SK-N-SH treated with all-trans-retinoic acid at 6 μM for 48 hours (cell line): ENCODE measurements around the gene ITIH2.

Experiments used
- ARNTL ChIP-seq: fragments of 450-650 bp; formaldehyde crosslinking; IDR thresholded peaks from 2 replicates; pipeline ENCODE4 v1.5.0; 2020; ENCODE audit warnings: low read depth, mild to moderate bottlenecking, moderate library complexity, borderline replicate concordance
- CSRNP3 ChIP-seq: fragments of 250-450 bp; sonication (Bioruptor Pico); IDR thresholded peaks from 2 replicates; pipeline ENCODE4 v1.5.1; 2021; ENCODE audit warnings: mild to moderate bottlenecking, moderate library complexity
- ESRRG ChIP-seq: fragments of 250-450 bp; sonication (Bioruptor Pico); IDR thresholded peaks from 2 replicates; pipeline ENCODE4 v1.6.1; 2021; ENCODE audit warnings: mild to moderate bottlenecking
- ISL1 ChIP-seq: fragments of 250-450 bp; sonication (Bioruptor Pico); IDR thresholded peaks from 2 replicates; pipeline ENCODE4 v2.1.2; 2022; ENCODE audit warnings: mild to moderate bottlenecking, moderate library complexity
- ZC3H10 ChIP-seq: fragments of 250-450 bp; sonication (Bioruptor Pico); IDR thresholded peaks from 2 replicates; pipeline ENCODE4 v1.5.1; 2021; ENCODE audit warnings: mild to moderate bottlenecking, moderate library complexity
- ZFP3 ChIP-seq: fragments of 250-450 bp; sonication (Bioruptor Pico); IDR thresholded peaks from 2 replicates; pipeline ENCODE4 v1.5.0; 2020; ENCODE audit warnings: mild to moderate bottlenecking, moderate library complexity
- ZNF70 ChIP-seq: fragments of 450-650 bp; formaldehyde crosslinking; IDR thresholded peaks from 2 replicates; pipeline ENCODE4 v1.5.0; 2020; ENCODE audit warnings: mild to moderate bottlenecking, moderate library complexity

- TF ChIP-seq ZFP3 (CRISPR knock-in tag) (no peak), ISL1 (CRISPR knock-in tag) (no peak), ESRRG (CRISPR knock-in tag) (no peak), CSRNP3 (CRISPR knock-in tag) (no peak), ZC3H10 (CRISPR knock-in tag) (no peak), ZNF70 (no peak), ARNTL (CRISPR knock-in tag) (no peak)
These were observed 47.1 kb downstream of the ITIH2 start for GRCh38 chr10:7750222-7750621.
